HepG2 (cell line): ENCODE results near the gene FXYD4. TPM values are rescaled to one million over a fixed set of nuclear protein-coding genes. Genes with fewer than 3 reads are reported as not detected.

Source experiments
- CREB3 ChIP-seq: sonication (generic); formaldehyde crosslinking; IDR thresholded peaks from 2 replicates; pipeline ENCODE4 v1.5.0; 2020; ENCODE audit warnings: missing genetic modification reagents
- KAT8 ChIP-seq: IDR thresholded peaks from 2 replicates; pipeline ENCODE4 v1.6.1; 2016; ENCODE audit warnings: missing genetic modification reagents, missing compliant biosample characterization
- KLF11 ChIP-seq: IDR thresholded peaks from 2 replicates; pipeline ENCODE4 v1.6.1; 2016; ENCODE audit warnings: missing compliant biosample characterization
- KLF13 ChIP-seq: sonication (generic); formaldehyde crosslinking; IDR thresholded peaks from 2 replicates; pipeline ENCODE4 v1.4.0; 2020; ENCODE audit warnings: mild to moderate bottlenecking, missing genetic modification reagents
- MXD1 ChIP-seq: sonication (generic); formaldehyde crosslinking; IDR thresholded peaks from 2 replicates; pipeline ENCODE4 v1.4.0; 2020; ENCODE audit warnings: mild to moderate bottlenecking, missing genetic modification reagents
- SMAD1 ChIP-seq: sonication (generic); formaldehyde crosslinking; IDR thresholded peaks from 2 replicates; pipeline ENCODE4 v1.4.0; 2020; ENCODE audit warnings: missing genetic modification reagents, low read depth, mild to moderate bottlenecking, borderline replicate concordance
- SOX13 ChIP-seq, 3 experiments: fragments of 450-650 bp in 1 of 3; sonication (generic) in 1 of 3; formaldehyde crosslinking in 1 of 3; IDR thresholded peaks in 2 of 3; conservative IDR thresholded peaks in 1 of 3; 2 replicates each; pipeline versions ENCODE4 v1.5.0 to v1.6.1; 2016 to 2020; ENCODE audit warnings: antibody characterized with exemption in 1 of 3, mild to moderate bottlenecking in 1 of 3, missing compliant biosample characterization in 1 of 3, missing genetic modification reagents in 1 of 3, moderate library complexity in 1 of 3
- SRSF1 ChIP-seq: fragments of 200-400 bp; formaldehyde crosslinking; optimal IDR thresholded peaks from 2 replicates; pipeline ENCODE3; 2017; ENCODE audit warnings: mild to moderate bottlenecking, low read depth, low read length, moderate library complexity
- TRIM22 ChIP-seq: fragments of 450-650 bp; IDR thresholded peaks from 2 replicates; pipeline ENCODE4 v1.6.1; 2017
- XBP1 ChIP-seq: sonication (generic); formaldehyde crosslinking; IDR thresholded peaks from 2 replicates; pipeline ENCODE4 v1.5.0; 2020; ENCODE audit warnings: missing genetic modification reagents
- ZMYM3 ChIP-seq: sonication (generic); formaldehyde crosslinking; IDR thresholded peaks from 2 replicates; pipeline ENCODE4 v1.5.1; 2020; ENCODE audit warnings: mild to moderate bottlenecking, missing genetic modification reagents
- ZNF17 ChIP-seq: sonication (generic); formaldehyde crosslinking; IDR thresholded peaks from 2 replicates; pipeline ENCODE4 v1.5.0; 2020; ENCODE audit warnings: mild to moderate bottlenecking, missing genetic modification reagents
- ZNF256 ChIP-seq: sonication (generic); formaldehyde crosslinking; conservative IDR thresholded peaks from 2 replicates; pipeline ENCODE4 v1.4.0; 2020; ENCODE audit warnings: missing genetic modification reagents
- ZNF468 ChIP-seq: sonication (generic); formaldehyde crosslinking; IDR thresholded peaks from 2 replicates; pipeline ENCODE4 v1.8.0; 2022; ENCODE audit warnings: mild to moderate bottlenecking, moderate library complexity, missing genetic modification reagents
- ZNF484 ChIP-seq: sonication (generic); formaldehyde crosslinking; IDR thresholded peaks from 2 replicates; pipeline ENCODE4 v1.5.1; 2020; ENCODE audit warnings: mild to moderate bottlenecking, low read depth, missing genetic modification reagents, borderline replicate concordance
- ZNF563 ChIP-seq: sonication (generic); formaldehyde crosslinking; IDR thresholded peaks from 2 replicates; pipeline ENCODE4 v1.8.0; 2022; ENCODE audit warnings: mild to moderate bottlenecking, moderate library complexity, missing genetic modification reagents
- ZNF841 ChIP-seq: sonication (generic); formaldehyde crosslinking; IDR thresholded peaks from 2 replicates; pipeline ENCODE4 v1.8.1; 2023; ENCODE audit warnings: missing genetic modification reagents, borderline replicate concordance
- ZZZ3 ChIP-seq: sonication (generic); formaldehyde crosslinking; IDR thresholded peaks from 2 replicates; pipeline ENCODE4 v1.4.0; 2020; ENCODE audit warnings: missing genetic modification reagents, mild to moderate bottlenecking, borderline replicate concordance
- polyA plus RNA-seq, 8 experiments: library from polyadenylated mRNA; depleted of rRNA in 3 of 8; stranded (reverse) in 7 of 8; unstranded in 1 of 8; fragments of >200 nt; fragmentation: Illumina TruSeq in 4 of 8; extraction: Trizol in 4 of 8; gene quantifications; 2 replicates each; pipeline versions ENCODE4 v1.2.1 to v1.2.3, GENCODE V29; 2011 to 2016; ENCODE audit warnings: low read depth in 4 of 8, missing spikeins in 1 of 8, mixed read lengths in 1 of 8; ENCODE audit not compliant: insufficient read depth in 1 of 8
- total RNA-seq, 5 experiments: library from RNA; depleted of rRNA; stranded (reverse); fragments of >200 nt; fragmentation: Illumina TruSeq; extraction: Trizol; gene quantifications; 2 replicates each; pipeline ENCODE4 v1.2.3, GENCODE V29; 2016; ENCODE audit warnings: low read depth in 1 of 5
- TF ChIP-seq, protein P1 (sequence below): IDR thresholded peaks from 2 replicates; pipeline ENCODE4 v1.6.1; 2012; ENCODE audit warnings: low read length, improper control_type of control experiment
- TF ChIP-seq, protein P2 (sequence below): sonication (generic); formaldehyde crosslinking; IDR thresholded peaks from 2 replicates; pipeline ENCODE4 v1.4.0; 2020; ENCODE audit warnings: missing genetic modification reagents

FXYD4 gene
- total and polyA plus RNA-seq, 2 of the 13 experiments (the other 11 are each of a cell fraction or from before 2014, with no cell fraction given), result not detected

DNA sequence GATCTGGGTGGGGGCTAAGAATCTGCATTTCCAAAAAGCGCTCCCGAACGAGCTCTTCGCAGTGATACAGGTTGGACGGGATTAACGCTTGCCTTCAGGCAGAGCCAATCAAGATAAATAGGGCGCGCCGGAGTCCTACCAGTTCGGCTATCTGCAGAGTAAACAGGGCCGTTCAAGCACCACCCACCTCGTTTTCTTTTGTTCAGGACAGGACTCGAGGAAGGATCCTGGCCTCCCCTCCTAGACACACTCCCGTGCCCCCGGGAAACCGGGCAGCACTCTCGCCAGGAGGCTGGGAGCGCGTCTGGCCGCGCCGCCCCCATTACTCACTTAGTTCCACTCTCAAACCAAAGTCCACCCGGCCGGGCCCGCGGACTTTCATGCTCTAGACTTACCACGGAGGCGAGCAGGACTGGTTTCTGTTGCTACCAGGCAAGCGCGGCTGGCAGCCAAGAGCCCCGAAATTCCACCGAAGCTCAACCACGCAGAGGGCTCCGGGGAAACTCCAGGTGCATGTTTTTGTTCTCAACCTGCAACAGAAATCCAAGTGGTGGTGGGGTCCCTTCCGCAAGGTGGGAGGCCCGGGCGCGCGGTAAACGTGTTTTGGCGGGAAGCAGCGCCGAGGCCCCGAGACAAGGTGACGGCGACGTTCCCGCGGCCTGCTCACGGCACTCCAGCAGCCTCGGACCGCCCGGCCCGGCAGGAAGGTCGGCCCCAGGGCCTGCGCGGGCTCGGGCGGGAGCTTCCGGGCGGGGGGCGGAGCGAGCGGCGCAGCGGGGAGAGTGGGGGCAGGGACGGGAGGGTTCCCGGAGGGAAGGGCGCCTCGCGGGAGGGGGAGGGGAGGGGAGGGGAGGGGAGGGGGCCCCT lies 24.9 kb downstream of the FXYD4 start (continued):
- TF ChIP-seq CREB3 (CRISPR knock-in tag) (no peak; the same call in 1 of the 2 replicates), KLF13 (CRISPR knock-in tag) (no peak; the same call in 1 of the 2 replicates), SRSF1 (peak; percentile 17), ZNF468 (CRISPR knock-in tag) (0 out of 2 replicates have a peak, but pooled peaks have one; percentile 77), KLF11 (CRISPR knock-in tag) (no peak), ZNF17 (CRISPR knock-in tag) (no peak), ZNF563 (CRISPR knock-in tag) (peak; percentile 16; the same call in 1 of the 2 replicates), ZMYM3 (CRISPR knock-in tag) (no peak), XBP1 (CRISPR knock-in tag) (0 out of 2 replicates have a peak, but pooled peaks have one; percentile 45), ZNF841 (CRISPR knock-in tag) (peak; percentile 31; the same call in 1 of the 2 replicates), KAT8 (no peak), TRIM22 (no peak), ZNF256 (CRISPR knock-in tag) (no peak; the same call in none of the 2 replicates), MXD1 (CRISPR knock-in tag) (no peak), ZZZ3 (CRISPR knock-in tag) (no peak), SOX13 (IDR thresholded peaks at IDR 0.05) (no peak), SOX13 (CRISPR knock-in tag; conservative IDR thresholded peaks at IDR 0.05 in 1 of 2, IDR thresholded peaks at IDR 0.05 in 1 of 2) (peak in 1 of 2 experiments; percentile 20; a peak in 1 of 4 replicates), ZNF484 (CRISPR knock-in tag) (no peak), SMAD1 (CRISPR knock-in tag) (0 out of 2 replicates have a peak, but pooled peaks have one; percentile 31)
- TF ChIP-seq, protein P1, sequence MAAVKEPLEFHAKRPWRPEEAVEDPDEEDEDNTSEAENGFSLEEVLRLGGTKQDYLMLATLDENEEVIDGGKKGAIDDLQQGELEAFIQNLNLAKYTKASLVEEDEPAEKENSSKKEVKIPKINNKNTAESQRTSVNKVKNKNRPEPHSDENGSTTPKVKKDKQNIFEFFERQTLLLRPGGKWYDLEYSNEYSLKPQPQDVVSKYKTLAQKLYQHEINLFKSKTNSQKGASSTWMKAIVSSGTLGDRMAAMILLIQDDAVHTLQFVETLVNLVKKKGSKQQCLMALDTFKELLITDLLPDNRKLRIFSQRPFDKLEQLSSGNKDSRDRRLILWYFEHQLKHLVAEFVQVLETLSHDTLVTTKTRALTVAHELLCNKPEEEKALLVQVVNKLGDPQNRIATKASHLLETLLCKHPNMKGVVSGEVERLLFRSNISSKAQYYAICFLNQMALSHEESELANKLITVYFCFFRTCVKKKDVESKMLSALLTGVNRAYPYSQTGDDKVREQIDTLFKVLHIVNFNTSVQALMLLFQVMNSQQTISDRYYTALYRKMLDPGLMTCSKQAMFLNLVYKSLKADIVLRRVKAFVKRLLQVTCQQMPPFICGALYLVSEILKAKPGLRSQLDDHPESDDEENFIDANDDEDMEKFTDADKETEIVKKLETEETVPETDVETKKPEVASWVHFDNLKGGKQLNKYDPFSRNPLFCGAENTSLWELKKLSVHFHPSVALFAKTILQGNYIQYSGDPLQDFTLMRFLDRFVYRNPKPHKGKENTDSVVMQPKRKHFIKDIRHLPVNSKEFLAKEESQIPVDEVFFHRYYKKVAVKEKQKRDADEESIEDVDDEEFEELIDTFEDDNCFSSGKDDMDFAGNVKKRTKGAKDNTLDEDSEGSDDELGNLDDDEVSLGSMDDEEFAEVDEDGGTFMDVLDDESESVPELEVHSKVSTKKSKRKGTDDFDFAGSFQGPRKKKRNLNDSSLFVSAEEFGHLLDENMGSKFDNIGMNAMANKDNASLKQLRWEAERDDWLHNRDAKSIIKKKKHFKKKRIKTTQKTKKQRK, result no peak
- TF ChIP-seq, protein P2, sequence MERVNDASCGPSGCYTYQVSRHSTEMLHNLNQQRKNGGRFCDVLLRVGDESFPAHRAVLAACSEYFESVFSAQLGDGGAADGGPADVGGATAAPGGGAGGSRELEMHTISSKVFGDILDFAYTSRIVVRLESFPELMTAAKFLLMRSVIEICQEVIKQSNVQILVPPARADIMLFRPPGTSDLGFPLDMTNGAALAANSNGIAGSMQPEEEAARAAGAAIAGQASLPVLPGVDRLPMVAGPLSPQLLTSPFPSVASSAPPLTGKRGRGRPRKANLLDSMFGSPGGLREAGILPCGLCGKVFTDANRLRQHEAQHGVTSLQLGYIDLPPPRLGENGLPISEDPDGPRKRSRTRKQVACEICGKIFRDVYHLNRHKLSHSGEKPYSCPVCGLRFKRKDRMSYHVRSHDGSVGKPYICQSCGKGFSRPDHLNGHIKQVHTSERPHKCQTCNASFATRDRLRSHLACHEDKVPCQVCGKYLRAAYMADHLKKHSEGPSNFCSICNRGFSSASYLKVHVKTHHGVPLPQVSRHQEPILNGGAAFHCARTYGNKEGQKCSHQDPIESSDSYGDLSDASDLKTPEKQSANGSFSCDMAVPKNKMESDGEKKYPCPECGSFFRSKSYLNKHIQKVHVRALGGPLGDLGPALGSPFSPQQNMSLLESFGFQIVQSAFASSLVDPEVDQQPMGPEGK (CRISPR knock-in tag), result 0 out of 2 replicates have a peak, but pooled peaks have one; percentile 16
